GM19035 (cell line): ENCODE data around the gene MYLIP.

ENCODE experiments used
- ATAC-seq: cut with Tn5 transposase; IDR thresholded peaks from one replicate; pipeline ENCODE4 v1.9.1; 2021; ENCODE audit not compliant: unreplicated experiment

The MYLIP gene

DNA sequence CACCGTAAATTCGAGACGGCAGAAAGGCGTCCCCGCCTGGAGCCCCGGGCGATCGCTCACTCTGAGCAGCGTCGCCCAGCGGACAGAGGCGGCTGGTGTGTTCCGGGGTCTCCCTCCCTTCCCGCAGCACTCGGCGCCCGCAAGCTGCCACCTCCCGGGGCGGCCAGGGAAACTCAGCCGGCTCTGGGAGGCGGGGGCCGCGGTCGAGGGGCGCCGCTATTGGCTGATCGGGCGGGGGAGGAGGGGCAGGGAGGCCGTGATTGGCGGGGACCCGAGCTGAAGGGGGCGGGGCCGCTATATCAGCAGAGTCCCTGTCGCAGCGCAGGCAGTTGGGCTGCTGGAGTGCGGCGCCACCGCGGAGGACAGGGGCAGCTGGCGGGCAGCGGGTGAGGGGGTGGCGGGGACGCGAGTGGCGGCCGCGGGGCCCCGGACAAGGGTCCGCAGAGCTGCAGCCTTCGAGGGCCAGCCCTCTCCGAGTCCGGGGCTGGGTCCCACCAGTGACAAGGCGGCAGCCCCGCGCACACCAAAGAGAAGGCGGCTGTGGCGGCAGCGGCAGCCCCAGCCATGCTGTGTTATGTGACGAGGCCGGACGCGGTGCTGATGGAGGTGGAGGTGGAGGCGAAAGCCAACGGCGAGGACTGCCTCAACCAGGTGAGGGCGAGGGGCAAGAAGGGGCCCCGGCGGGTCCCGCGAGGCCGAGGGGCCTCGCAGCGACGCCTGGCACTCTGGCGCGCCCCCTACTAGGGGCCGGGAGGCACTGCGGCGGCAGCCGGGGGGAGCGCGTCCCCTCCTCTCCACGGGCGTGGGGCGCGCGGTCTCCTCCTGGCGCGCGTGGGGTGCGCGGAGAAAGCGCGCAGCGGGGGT lies at the start of gene MYLIP:
TSS of gene MYLIP (plus strand) at position 328 of the 864 bp plus-strand sequence. CDS start at position 565, 237 bp downstream.
- ATAC-seq, result peak; percentile 80

DNA sequence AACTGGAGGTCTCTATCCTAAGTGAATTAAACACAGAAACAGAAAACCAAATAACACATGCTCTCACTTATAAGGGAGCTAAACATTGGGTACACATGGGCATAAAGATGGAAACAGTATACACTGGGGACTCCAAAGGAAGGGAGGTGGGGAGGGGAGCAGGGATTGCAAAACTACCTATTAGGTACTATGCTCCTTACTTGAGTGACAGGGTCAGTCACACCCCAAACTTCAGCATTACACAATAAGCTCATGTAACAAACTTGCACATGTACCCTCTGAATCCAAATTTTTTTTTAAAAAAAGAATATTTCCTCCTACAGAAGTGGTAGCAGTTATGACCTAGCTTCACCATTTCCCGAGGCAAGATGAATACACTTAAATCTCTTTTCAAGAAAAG lies 49.5 kb upstream of the MYLIP start:
- ATAC-seq, result no peak

DNA sequence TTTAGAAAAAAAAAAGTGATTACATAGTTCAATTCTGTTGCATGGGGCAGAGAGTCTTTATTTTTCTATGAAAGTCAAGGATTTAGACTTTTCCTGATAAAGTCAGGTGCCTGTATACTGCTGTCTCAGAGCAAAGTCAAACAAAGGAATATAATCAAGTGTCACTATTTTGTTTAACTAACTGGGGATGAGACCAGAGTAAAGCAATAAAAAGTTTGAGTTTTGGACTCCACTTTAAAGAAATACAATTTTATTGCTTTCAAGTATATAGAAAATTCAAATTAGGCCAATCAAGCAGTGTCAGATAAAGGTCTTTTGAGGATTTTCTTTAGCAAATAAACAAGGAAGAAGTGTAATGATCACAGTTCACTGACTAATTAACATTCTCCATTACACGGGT lies 48.7 kb upstream of the MYLIP start:
- no peak for ATAC-seq

DNA sequence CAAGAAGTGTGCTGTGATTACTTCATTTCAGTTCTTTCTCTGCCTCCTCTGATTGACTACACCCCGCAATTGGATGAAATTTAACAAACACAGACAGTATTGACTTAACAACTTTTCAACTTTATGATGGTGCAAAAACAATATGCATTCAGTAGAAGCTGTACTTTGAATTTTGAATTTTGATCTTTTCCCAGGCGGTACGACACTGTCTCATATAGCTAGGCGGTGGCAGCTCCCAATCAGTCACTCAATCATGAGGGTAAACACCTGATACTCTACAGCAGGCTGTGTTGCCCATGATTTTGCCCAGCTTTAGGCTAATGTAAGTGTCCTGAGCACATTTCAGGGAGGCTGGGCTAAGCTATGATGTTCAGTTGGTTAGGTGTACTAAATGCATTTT lies 47.6 kb upstream of the MYLIP start:
- ATAC-seq, result no peak

DNA sequence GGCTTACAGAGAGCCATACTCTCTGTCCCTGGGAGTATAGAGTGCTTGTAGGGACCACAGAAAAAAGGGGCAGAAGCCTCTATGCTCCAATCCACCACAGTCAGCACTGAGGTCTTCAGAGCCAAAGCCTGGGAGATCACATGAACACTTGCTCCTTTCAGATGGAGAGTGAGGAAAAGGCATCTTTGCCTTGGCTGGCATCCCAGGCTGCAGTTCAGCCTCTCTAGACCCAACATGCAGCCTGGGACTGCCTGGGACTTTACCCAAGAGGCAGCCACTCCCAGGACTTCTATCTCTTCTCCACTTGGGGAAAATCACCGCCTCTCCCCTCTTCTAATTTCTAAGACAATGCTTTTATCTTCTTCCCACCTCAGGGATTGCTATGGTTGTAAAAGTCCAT lies 46.5 kb upstream of the MYLIP start:
- no peak for ATAC-seq

DNA sequence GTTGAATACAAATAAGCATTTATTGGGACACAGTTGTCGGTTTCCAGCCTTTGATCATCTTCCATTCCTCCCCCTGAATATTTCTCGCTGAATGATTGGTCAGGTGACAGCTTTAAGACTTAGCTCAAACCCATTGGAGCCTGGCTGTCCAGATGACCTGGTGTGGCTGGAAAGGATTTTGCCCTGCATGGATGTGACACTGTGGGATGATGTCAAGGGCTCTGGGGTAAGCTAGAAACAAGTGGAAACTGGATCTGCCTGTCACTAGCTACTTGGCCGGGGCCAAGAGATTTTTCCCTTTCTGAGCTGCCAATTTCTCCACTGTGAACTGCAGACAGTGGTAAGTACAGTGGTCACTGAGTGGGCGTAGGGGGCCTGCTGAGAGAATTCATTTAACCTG lies 41.9 kb upstream of the MYLIP start:
- ATAC-seq, result no peak

DNA sequence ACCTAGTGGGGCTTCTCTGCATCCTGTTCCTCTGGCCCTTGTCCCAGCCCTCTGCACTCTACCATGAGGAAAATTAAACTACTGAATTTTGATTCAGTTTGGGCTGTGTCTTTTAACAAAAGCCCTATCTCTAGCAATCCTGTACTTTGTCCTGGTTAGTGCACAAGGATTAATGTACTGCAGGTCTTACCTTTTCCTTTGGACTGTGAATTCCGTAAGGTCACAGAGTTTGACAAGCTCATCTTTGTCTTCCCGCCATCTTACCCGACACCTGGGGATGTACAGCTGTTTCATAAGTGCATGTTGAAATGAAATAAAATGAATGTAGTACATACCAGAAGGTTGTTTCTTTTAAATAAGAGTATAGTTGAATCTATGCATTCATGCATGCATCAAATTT lies 41.5 kb upstream of the MYLIP start:
- no peak for ATAC-seq

DNA sequence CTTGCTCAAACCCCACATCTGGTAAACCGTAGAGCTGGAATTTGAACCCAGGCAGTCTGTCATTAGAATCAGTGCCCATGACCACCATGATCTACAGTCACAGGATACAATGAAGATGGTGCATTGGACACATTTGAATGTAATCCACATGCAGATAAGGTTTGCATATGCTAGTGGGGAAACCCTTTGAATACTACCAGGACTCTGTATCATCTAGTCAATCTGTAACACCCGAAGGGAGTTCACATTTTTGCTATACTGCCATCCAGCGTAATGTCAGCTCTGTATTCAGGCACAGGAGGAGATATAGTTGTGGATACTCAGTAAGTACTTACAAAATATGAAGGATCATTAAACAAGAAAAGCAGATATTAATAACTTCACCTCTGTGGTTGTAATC lies 40.5 kb upstream of the MYLIP start:
- no peak for ATAC-seq

DNA sequence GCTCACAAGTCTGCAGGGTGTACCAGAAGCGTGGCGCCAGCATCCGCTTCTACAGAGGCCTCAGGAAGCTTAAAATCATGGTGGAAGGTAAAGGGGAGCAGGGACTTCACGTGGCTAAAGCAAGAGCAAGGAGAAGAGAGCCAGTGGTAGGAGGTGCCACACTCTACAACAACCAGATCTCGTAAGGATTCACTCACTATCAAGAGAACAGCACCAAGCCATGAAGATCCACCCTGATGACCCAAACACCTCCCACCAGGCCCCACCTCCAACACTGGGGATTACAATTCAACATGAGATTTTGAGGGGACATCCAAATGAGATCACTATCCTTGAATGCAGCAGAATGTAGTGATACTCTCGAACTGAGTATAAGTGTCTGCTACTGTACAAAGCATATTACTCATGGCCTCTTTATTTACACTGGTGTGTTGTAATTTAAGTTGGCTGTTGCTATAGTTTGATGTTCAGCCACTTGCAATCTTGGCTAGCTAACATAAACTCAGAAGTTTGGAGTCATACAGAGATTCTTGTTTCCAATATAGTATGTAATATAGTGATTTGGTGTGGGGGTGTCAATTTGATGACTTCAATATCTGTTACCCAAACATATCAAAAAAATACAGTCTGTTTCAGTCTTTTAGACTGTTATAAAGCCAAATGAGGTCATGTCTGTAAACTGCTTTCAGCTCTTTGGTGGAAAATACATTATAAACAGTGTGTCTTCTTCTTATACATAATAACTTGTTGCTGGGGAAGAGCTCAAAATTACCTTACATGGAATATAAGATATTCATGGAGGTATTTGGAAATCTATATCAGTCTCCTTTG lies 39.4 kb upstream of the MYLIP start:
- no peak for ATAC-seq

DNA sequence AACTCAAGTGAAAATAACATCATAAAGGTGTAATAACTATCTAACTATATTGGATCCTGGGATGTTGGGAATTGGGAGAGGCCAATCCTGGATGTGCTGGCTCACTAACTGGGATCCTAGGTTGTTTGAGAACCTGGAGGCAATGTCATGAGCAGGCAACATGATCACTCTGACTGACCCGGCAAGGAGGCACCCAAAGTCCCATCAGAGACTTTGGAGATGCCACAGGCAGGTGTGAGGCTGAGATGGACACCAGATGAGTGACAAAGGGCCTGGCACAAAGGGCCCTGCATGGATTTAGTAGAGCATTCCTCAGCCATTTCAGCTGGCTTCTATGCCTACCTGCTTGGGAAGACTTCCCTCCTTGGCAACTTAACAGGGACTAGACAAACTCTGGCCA lies 38.4 kb upstream of the MYLIP start:
- ATAC-seq, result no peak

DNA sequence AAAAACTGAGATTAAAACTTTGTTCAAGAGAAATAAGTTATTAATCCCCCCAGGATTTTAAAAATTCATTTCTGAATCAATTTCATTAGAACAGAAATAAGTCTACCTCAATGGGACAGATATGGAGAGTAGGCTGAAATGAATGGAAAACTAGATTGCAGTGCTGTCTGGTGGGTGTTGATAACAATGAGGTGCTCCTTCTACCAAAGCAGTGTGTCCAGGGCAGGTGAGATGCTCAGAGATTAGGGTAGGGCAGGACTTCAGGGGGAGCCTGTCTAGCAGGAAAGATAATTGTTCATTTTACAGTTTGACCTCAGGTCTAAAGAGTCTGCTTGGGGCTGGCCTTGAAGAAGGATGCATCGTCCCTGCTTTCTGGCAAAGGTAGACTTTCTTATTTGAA lies 38.0 kb upstream of the MYLIP start:
- no peak for ATAC-seq

DNA sequence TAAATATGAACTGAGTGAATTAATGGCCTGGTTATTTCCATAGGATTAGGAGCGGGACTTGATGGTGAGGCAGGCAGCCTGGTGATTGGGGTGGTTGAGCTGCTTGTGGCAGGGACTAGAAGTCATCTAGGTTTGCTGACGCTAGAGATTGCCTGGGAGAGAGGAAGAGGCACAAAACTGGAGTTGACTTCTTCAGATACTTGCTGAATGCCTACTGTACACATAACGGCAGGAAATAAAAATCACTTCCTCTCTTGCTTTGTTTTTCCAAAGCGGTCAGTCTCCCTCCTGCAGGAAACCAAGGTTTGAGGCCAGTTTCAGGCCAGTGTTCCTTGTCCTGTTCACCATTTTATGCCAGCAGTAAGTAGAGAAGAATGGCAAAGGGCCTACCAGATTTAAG lies 36.7 kb upstream of the MYLIP start:
- no peak for ATAC-seq

DNA sequence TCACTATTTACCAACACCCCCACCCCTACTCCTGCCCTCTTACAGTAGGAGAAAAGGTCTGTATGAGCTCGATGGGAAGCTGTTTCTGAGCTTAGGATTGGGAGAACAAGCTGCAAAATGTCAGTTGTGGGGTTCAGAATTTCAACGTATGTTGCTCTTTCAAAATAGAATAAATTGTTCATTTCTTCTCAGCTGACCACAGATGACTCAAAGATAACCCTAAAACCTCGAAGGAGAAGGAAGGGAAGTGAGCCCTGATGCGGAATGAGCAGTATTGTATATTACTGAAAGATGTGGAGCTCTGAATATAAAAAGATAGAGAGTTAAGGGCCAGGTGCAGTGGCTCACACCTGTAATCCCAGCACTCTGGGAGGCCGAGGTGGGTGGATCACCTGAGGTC lies 35.9 kb upstream of the MYLIP start:
- ATAC-seq, result no peak

DNA sequence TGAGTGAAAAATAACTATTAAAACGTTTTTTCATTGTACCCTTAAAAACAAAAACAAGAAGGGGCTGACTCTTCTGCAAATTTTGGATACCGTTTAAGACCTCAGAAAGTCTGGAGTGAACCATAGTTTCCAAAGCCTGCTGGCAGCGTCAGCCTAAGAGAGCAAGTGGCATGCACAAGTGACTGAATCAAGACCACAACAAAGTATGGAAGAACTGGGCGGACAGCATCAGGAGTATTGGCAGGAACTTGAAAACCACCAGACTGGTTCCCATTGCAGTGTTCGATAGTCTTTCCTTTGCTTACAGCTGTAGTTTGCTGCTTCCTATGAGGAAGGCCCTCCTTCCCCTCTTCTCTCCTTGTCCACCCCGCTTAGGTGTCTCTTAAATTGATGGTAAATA lies 33.7 kb upstream of the MYLIP start:
- no peak for ATAC-seq

DNA sequence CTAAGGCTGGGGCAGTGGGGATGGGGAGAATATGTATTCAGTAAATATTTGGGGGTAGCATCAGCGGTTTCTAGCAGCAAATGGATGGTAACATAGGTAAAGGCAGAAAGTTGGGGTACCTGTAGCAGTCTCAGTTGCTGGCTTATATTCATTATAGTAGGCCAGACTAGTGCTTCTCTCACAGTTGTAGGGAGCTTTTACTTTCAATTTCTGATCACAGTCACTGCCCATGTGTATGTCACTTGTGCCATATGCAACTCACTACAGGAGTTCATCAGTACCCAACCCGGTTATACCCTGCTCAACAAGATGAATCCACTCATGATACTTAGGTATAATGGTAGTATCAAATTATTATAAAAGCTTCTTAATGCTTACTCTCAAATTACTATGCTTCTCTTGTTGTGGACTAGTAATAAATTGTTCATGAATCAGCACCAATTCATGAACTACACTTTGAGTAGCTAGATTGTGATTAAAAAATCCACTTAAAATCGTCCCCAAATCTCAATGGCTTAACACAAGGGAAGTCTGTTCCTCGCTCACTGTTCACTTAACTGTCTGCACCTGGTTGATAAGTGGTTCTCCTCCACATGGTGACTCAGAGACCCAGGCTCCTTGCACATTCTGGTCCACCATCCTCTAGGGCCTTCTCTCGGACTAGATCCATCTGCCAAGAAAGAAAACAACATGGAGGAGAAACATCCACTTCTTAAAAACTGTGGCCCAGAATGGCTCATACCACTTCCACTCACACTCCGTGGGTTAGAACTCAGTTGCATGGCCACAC lies 31.3 kb upstream of the MYLIP start:
- no peak for ATAC-seq

DNA sequence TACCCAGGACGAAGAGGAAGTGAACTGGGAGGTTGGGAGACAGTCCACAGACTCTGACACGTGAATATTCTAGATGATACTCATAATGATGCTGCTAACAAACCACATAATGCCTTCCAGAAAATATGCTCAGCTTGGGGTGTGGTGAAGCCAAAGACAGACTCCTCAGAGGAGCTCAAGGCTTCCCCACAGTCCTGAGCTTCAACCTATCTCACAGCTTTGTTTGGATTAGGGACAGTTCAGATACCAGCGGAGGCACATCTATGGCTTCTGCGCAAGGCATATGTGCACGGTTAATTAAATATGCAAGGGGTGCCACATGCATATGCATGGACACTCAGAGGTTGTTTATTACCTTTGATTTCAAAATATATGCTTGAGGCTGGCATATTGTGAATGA lies 30.7 kb upstream of the MYLIP start:
- ATAC-seq, result no peak

DNA sequence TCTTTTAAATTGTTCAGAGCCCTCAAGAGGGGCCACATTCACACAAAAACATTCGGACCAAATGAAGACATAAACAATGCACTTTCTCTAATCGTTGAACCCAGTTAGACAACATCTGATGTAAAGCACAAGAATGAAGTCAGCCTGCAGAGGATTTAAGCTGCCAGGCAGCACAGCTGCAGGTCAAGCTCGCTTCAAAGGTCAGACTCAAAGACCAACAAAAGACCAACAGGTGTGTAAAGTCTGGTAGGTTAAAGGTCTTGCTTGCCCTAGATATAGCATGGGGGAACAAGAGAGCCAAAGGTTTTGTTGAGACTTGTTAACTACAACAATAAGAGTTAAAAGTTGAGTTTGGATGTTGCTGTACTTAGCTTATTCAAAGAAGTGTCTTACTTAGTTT lies 26.7 kb upstream of the MYLIP start:
- no peak for ATAC-seq

DNA sequence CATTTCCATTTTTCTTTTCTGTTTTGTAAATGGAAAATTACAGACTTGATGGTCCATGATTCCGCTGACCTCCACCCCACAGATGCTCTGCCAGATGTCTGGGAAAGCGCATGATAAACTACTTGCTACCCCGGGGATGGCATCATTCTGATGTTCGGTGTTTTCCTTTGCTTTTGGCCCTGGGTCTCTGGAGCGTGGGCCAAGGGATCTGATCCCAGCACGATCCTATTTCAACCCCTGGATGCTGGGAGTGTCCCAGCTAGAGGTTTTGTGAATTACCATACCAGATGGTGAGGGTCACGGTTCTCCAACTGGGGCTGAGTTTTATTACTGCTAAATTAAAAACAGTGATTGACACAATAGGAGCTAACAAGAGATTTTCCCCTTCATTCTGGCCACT lies 25.2 kb upstream of the MYLIP start:
- no peak for ATAC-seq

DNA sequence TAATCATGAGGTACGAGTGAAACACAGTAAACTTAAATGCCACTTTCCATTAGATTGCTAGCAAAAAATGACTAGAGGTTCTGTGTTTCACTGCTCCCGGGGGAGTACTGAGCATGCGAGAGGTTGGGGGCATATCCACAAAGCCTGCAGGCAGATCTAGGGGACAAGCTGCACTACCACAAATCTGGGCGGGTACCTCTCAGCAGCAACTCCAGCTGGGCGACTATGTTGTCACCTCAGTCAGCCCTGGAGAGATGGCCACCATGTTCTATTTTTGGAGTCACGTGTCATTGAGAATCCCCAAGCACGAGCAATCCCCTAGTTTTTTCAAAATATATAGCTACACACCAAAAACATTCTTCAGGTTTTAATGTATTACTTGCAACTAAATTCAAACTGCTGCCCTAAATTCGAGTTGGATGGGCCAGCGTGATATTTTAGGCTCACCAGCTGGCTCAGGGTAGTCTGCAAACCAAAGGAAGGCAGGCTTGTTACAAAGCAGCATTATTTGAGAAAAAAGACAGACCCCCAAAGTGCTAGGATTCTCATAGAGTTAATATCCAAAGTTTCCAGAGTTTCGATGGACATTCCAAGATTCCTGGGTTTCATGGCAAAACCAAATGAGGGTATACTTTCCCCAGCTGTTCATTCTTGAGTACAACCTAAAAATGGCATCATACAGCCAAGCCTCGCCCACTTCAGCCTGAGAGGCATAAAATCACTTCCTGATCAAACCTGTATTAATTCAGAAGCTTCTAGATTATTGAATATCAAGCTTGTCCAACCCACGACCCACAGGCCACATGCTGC lies 24.1 kb upstream of the MYLIP start:
- no peak for ATAC-seq

DNA sequence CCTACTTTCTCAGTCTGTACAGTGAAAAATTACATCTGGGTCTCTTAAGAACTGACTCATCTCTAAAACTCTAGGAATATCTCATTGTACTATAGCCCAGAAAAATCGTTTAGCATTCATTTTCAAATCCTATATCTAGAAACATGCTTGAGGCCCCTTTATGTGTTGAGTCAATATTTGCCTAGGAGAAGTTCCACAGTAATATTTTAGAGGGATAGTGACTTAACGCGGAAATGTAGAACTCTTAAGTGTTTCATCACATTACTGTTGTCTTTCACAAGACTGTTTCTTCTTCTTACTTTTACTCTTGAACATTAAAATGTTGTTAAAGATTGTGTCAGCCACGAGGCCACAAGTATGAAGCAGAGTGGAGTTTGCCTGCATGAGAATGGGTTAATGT lies 23.0 kb upstream of the MYLIP start:
- ATAC-seq, result no peak
